Spleen (tissue), 7 donors: ENCODE data around the gene NXN.

Source experiments
- POLR2A ChIP-seq, 3 donors: fragments of 450-650 bp; IDR thresholded peaks; one replicate each; pipeline ENCODE4 v1.5.1; 2017; ENCODE audit warnings: antibody characterized with exemption in 3 of 3, mild to moderate bottlenecking in 1 of 3
- POLR2AphosphoS5 ChIP-seq, 3 donors: sonication (generic); formaldehyde crosslinking; IDR thresholded peaks; one replicate each; pipeline ENCODE4 v1.5.1; 2017; ENCODE audit warnings: antibody characterized with exemption in 3 of 3
- TF ChIP-seq, protein P1 (sequence below), 11 experiments: fragments of 200-600 bp in 7 of 11; fragments of 450-650 bp in 4 of 11; sonication (generic) in 4 of 11; IDR thresholded peaks in 8 of 11; conservative IDR thresholded peaks in 3 of 11; 1 replicate in 7 of 11; 2 replicates in 4 of 11; pipeline versions ENCODE4 v1.4.0 to v1.8.0; 2016 to 2021; ENCODE audit warnings: antibody characterized with exemption in 11 of 11, inconsistent platforms in 4 of 11, mild to moderate bottlenecking in 1 of 11
- donor health status: DM: no; HTN: no; CAD: no; lungs with moderate emphysema.
- donor health status: DM: no; HTN: no; CAD: no.
- donor health status: DM: no; HTN: no; CAD: no.

- TF ChIP-seq, protein P1, sequence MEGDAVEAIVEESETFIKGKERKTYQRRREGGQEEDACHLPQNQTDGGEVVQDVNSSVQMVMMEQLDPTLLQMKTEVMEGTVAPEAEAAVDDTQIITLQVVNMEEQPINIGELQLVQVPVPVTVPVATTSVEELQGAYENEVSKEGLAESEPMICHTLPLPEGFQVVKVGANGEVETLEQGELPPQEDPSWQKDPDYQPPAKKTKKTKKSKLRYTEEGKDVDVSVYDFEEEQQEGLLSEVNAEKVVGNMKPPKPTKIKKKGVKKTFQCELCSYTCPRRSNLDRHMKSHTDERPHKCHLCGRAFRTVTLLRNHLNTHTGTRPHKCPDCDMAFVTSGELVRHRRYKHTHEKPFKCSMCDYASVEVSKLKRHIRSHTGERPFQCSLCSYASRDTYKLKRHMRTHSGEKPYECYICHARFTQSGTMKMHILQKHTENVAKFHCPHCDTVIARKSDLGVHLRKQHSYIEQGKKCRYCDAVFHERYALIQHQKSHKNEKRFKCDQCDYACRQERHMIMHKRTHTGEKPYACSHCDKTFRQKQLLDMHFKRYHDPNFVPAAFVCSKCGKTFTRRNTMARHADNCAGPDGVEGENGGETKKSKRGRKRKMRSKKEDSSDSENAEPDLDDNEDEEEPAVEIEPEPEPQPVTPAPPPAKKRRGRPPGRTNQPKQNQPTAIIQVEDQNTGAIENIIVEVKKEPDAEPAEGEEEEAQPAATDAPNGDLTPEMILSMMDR (IDR thresholded peaks at IDR 0.05 in 8 of 11, conservative IDR thresholded peaks at IDR 0.05 in 3 of 11) = no peak
- TF ChIP-seq POLR2A (IDR thresholded peaks at IDR 0.05) (no peak), POLR2AphosphoS5 (IDR thresholded peaks at IDR 0.05) (no peak)
Observed at GRCh38 chr17:826778-827177, 152.8 kb downstream of the NXN start.
